HepG2 (cell line): ENCODE data around the gene PIK3CD. TPM values are rescaled to one million over a fixed set of nuclear protein-coding genes. Genes with fewer than 3 reads are reported as not detected.

Source experiments
- ATAC-seq: fragments of 200-7000 bp; cut with Tn5 transposase; 3 replicates; pipeline ENCODE4 v1.9.1; 2020; ENCODE audit warnings: mild to moderate bottlenecking, moderate library complexity
- BruUV-seq: library from RNA; stranded (reverse); fragments of 400-500 nt; replicated peaks from 2 replicates; lab custom pipeline; 2021; lab: Mats Ljungman, UMichigan
- CTCF ChIA-PET: fragments of 300-600 bp; formaldehyde crosslinking; extraction: SDS; loops from one replicate; lab custom pipeline; 2021; ENCODE audit warnings: low total read pairs, inconsistent platforms, low intra/inter-chr PET ratio; lab: Yijun Ruan, JAX
- POLR2A ChIA-PET: fragments of 350-600 bp; sonication (Branson Sonifier 250); formaldehyde crosslinking; loops from one replicate; lab custom pipeline; 2020; ENCODE audit warnings: antibody characterized with exemption, inconsistent platforms; lab: Yijun Ruan, JAX
- DNase-seq: peaks from one replicate; pipeline ENCODE4 v3.0.0-alpha.2; 2015; ENCODE audit warnings: low spot score
- FAIRE-seq: peaks from 3 replicates; lab custom pipeline; 2011; peaks lifted over from hg19 to GRCh38; lab: Jason Lieb, UNC
- H2AFZ ChIP-seq: one replicate; pipeline ENCODE4 v1.6.1; 2011; ENCODE audit warnings: low read length, inconsistent platforms
- H3K27ac ChIP-seq: fragments of 300-600 bp; 3 replicates; pipeline ENCODE4 v1.8.0; 2011; ENCODE audit warnings: mixed run types, mild to moderate bottlenecking, mixed read lengths, low read length, inconsistent platforms; ENCODE audit not compliant: insufficient read depth; ENCODE audit errors: extremely low read length
- H3K27me3 ChIP-seq, 2 experiments: fragments of 200-600 bp in 1 of 2; 2 replicates in 1 of 2; 3 replicates in 1 of 2; pipeline versions ENCODE4 v1.6.0 to v1.8.0; 2011; ENCODE audit warnings: low read length in 2 of 2, mild to moderate bottlenecking in 2 of 2, moderate library complexity in 2 of 2, inconsistent platforms in 1 of 2; ENCODE audit not compliant: insufficient read depth in 2 of 2, control insufficient read depth in 1 of 2
- H3K36me3 ChIP-seq, 2 experiments: fragments of 200-600 bp in 1 of 2; replicated peaks in 1 of 2; 2 replicates in 1 of 2; 3 replicates in 1 of 2; pipeline versions ENCODE4 v1.5.1 to v1.8.0; 2011; ENCODE audit warnings: low read length in 2 of 2, inconsistent platforms in 1 of 2; ENCODE audit not compliant: insufficient read depth in 2 of 2, control insufficient read depth in 1 of 2
- H3K4me1 ChIP-seq: 2 replicates; pipeline ENCODE4 v1.5.1; 2012; ENCODE audit warnings: low read length, inconsistent platforms; ENCODE audit not compliant: insufficient read depth
- H3K4me2 ChIP-seq: 2 replicates; pipeline ENCODE4 v1.6.0; 2011; ENCODE audit warnings: low read depth, low read length, inconsistent platforms
- H3K4me3 ChIP-seq, 3 experiments: fragments of 200-600 bp in 1 of 3; sonication (generic), shearing (Covaris generic) in 1 of 3; replicated peaks in 1 of 3; 2 replicates each; pipeline ENCODE4 v1.5.1; 2011 to 2016; ENCODE audit warnings: low read length in 3 of 3, inconsistent platforms in 2 of 3, low read depth in 2 of 3, mild to moderate bottlenecking in 2 of 3, control low read depth in 1 of 3, mixed read lengths in 1 of 3; ENCODE audit not compliant: insufficient read depth in 1 of 3
- H3K79me2 ChIP-seq: one replicate; pipeline ENCODE4 v1.6.1; 2011; ENCODE audit warnings: low read length, inconsistent platforms; ENCODE audit not compliant: insufficient read depth
- H3K9ac ChIP-seq: 2 replicates; pipeline ENCODE4 v1.6.0; 2011; ENCODE audit warnings: mild to moderate bottlenecking, low read depth, low read length, inconsistent platforms; ENCODE audit not compliant: insufficient read depth
- H3K9me3 ChIP-seq: 2 replicates; pipeline ENCODE4 v1.5.1; 2012; ENCODE audit warnings: mild to moderate bottlenecking, low read length
- H4K20me1 ChIP-seq: 2 replicates; pipeline ENCODE4 v1.6.0; 2011; ENCODE audit warnings: inconsistent platforms, mild to moderate bottlenecking, low read length, moderate library complexity; ENCODE audit not compliant: insufficient read depth
- HNRNPK ChIP-seq: fragments of 200-400 bp; formaldehyde crosslinking; IDR thresholded peaks from 2 replicates; pipeline ENCODE4 v1.6.1; 2018; ENCODE audit warnings: low read length, low read depth, moderate library complexity, mild to moderate bottlenecking; ENCODE audit not compliant: poor library complexity, severe bottlenecking
- PAXIP1 ChIP-seq: sonication (generic); formaldehyde crosslinking; conservative IDR thresholded peaks from 2 replicates; pipeline ENCODE4 v1.4.0; 2020; ENCODE audit warnings: mild to moderate bottlenecking, missing genetic modification reagents, moderate library complexity
- PCBP2 ChIP-seq: fragments of 200-400 bp; formaldehyde crosslinking; optimal IDR thresholded peaks from 2 replicates; pipeline ENCODE3; 2018; ENCODE audit warnings: low read length, low read depth; ENCODE audit not compliant: poor library complexity, severe bottlenecking
- ZNF879 ChIP-seq: sonication (generic); formaldehyde crosslinking; IDR thresholded peaks from 2 replicates; pipeline ENCODE4 v1.8.1; 2023; ENCODE audit warnings: missing genetic modification reagents
- WGBS: methylation state at CpG from one replicate; pipeline ENCODE4 v1.1.6; 2017; ENCODE audit warnings: low lambda C conversion rate; 5-methylcytosine and 5-hydroxymethylcytosine counted together
- in situ Hi-C: cut with HindIII; loops from 2 replicates; pipeline ENCODE4 v1.10.0; 2017; ENCODE audit warnings: low pct_unique_long_range_greater_than_20kb; ENCODE audit not compliant: extremely low pct_ligation_motif_present
- intact Hi-C: fragments of 100-400 bp; cut with micrococcal nuclease; formaldehyde crosslinking; loops from one replicate; pipeline ENCODE4 v1.10.0; 2022; ENCODE audit not compliant: unreplicated experiment
- polyA plus RNA-seq, 8 experiments: library from polyadenylated mRNA; depleted of rRNA in 3 of 8; stranded (reverse) in 7 of 8; unstranded in 1 of 8; fragments of >200 nt; fragmentation: Illumina TruSeq in 4 of 8; extraction: Trizol in 4 of 8; gene quantifications; 2 replicates each; pipeline versions ENCODE4 v1.2.1 to v1.2.3, GENCODE V29; 2011 to 2016; ENCODE audit warnings: low read depth in 4 of 8, missing spikeins in 1 of 8, mixed read lengths in 1 of 8; ENCODE audit not compliant: insufficient read depth in 1 of 8
- total RNA-seq, 5 experiments: library from RNA; depleted of rRNA; stranded (reverse); fragments of >200 nt; fragmentation: Illumina TruSeq; extraction: Trizol; gene quantifications; 2 replicates each; pipeline ENCODE4 v1.2.3, GENCODE V29; 2016; ENCODE audit warnings: low read depth in 1 of 5

PIK3CD gene
- total and polyA plus RNA-seq, 2 of the 13 experiments (the other 11 are each of a cell fraction or from before 2014, with no cell fraction given) = 7.1 to 10.0 TPM

- in situ Hi-C loops (no loop called here), intact Hi-C loops (no loop called here)
- Histone ChIP-seq H3K9ac (no peak overlapping the region), H3K79me2 (no peaks in the 10 kb centered on the region), H2AFZ (no peak overlapping the region), H4K20me1 (no peaks in the 10 kb centered on the region), H3K27me3 (peaks cover 0 to 20% of the 10 kb centered on the region in 2 experiments; a peak in 3 of 5 replicates), H3K4me1 (no peaks in the 10 kb centered on the region), H3K36me3 (no peaks in the 10 kb centered on the region), H3K27ac (no peak overlapping the region), H3K9me3 (no peaks in the 10 kb centered on the region), H3K4me2 (no peak overlapping the region), H3K4me3 (no peak overlapping the region)
- no peak for FAIRE-seq
- no peak for ATAC-seq
- BruUV-seq = no TSS peak
- POLR2A ChIA-PET = no interaction called here
- 14% methylated on average over 6 of the region's 6 CpGs for WGBS
- no peak for DNase-seq
- TF ChIP-seq PAXIP1 (CRISPR knock-in tag) = no peak
- CTCF ChIA-PET = no interaction called here
Observed at GRCh38 chr1:9639227-9639626, 12.3 kb upstream of the PIK3CD start.

GRCh38 chr1:9643351-9644256 lies 7.9 kb upstream of the PIK3CD start:
- FAIRE-seq = no peak
- no peak overlapping the region for H3K9ac ChIP-seq
- BruUV-seq = no TSS peak
- WGBS = 27% methylated on average over 8 of the region's 8 CpGs
- intact Hi-C loops = no loop called here
- no peaks in the 10 kb centered on the region for H3K9me3 ChIP-seq
- H4K20me1 ChIP-seq = no peaks in the 10 kb centered on the region
- ChIA-PET CTCF (no interaction called here), POLR2A (no interaction called here)
- DNase-seq = no peak
- no peaks in the 10 kb centered on the region for H3K36me3 ChIP-seq
- H3K79me2 ChIP-seq = no peaks in the 10 kb centered on the region
- ATAC-seq = no peak
- H2AFZ ChIP-seq = no peak overlapping the region
- no peaks in the 10 kb centered on the region for H3K4me1 ChIP-seq
- in situ Hi-C loops = no loop called here
- H3K27ac ChIP-seq = no peak overlapping the region
- no peak overlapping the region for H3K4me2 ChIP-seq
- H3K4me3 ChIP-seq = no peak overlapping the region
- peaks cover 0 to 32% of the 10 kb centered on the region in 2 experiments; a peak in 4 of 5 replicates for H3K27me3 ChIP-seq
- TF ChIP-seq ZNF879 (CRISPR knock-in tag) (no peak), HNRNPK (peak; percentile 93), PCBP2 (peak; percentile 38)
